Parathyroid adenoma (tissue), 2 donors: ENCODE data around the gene DNM3.

Experiments used
- H2AFZ ChIP-seq: fragments of 300-600 bp; sonication (generic); one replicate; pipeline ENCODE4 v1.7.0; 2017; ENCODE audit warnings: antibody characterized with exemption, mild to moderate bottlenecking
- H3K27ac ChIP-seq: fragments of 300-600 bp; sonication (generic); one replicate; pipeline ENCODE4 v1.7.0; 2017
- H3K27me3 ChIP-seq: fragments of 300-600 bp; sonication (generic); one replicate; pipeline ENCODE4 v1.7.0; 2017; ENCODE audit warnings: low read length; ENCODE audit not compliant: control insufficient read depth, insufficient read depth
- H3K36me3 ChIP-seq: fragments of 300-600 bp; sonication (generic); one replicate; pipeline ENCODE4 v1.7.0; 2017; ENCODE audit warnings: low read length; ENCODE audit not compliant: control insufficient read depth, insufficient read depth
- H3K4me1 ChIP-seq: fragments of 300-600 bp; sonication (generic); one replicate; pipeline ENCODE4 v1.7.0; 2017; ENCODE audit warnings: control low read depth
- H3K4me2 ChIP-seq: fragments of 300-600 bp; sonication (generic); one replicate; pipeline ENCODE4 v1.7.0; 2017; ENCODE audit warnings: low read length
- H3K4me3 ChIP-seq: fragments of 300-600 bp; sonication (generic); one replicate; pipeline ENCODE4 v1.7.0; 2017; ENCODE audit warnings: low read depth, low read length
- H3K79me2 ChIP-seq: fragments of 300-600 bp; sonication (generic); one replicate; pipeline ENCODE4 v1.7.0; 2017; ENCODE audit warnings: control low read depth
- H3K9ac ChIP-seq: fragments of 300-600 bp; sonication (generic); one replicate; pipeline ENCODE4 v1.7.0; 2017; ENCODE audit warnings: mild to moderate bottlenecking
- H3K9me3 ChIP-seq: fragments of 300-600 bp; sonication (generic); one replicate; pipeline ENCODE4 v1.7.0; 2017; ENCODE audit warnings: low read length; ENCODE audit not compliant: control insufficient read depth
- TF ChIP-seq, protein P1 (sequence below): fragments of 300-600 bp; sonication (generic); IDR thresholded peaks from one replicate; pipeline ENCODE4 v1.7.0; 2017; ENCODE audit warnings: antibody characterized with exemption, mild to moderate bottlenecking
- donor health status: primary hyperparathyroidism.

Gene DNM3

GRCh38 chr1:172278478-172278877 is 437.2 kb downstream of the DNM3 start:
- Histone ChIP-seq H2AFZ (no peak overlapping the region), H3K9me3 (no peaks in the 10 kb centered on the region), H3K4me3 (no peak overlapping the region), H3K79me2 (no peaks in the 10 kb centered on the region), H3K9ac (no peak overlapping the region), H3K27me3 (no peaks in the 10 kb centered on the region), H3K36me3 (no peaks in the 10 kb centered on the region), H3K4me2 (no peak overlapping the region), H3K27ac (no peak overlapping the region), H3K4me1 (no peaks in the 10 kb centered on the region)
- TF ChIP-seq, protein P1, sequence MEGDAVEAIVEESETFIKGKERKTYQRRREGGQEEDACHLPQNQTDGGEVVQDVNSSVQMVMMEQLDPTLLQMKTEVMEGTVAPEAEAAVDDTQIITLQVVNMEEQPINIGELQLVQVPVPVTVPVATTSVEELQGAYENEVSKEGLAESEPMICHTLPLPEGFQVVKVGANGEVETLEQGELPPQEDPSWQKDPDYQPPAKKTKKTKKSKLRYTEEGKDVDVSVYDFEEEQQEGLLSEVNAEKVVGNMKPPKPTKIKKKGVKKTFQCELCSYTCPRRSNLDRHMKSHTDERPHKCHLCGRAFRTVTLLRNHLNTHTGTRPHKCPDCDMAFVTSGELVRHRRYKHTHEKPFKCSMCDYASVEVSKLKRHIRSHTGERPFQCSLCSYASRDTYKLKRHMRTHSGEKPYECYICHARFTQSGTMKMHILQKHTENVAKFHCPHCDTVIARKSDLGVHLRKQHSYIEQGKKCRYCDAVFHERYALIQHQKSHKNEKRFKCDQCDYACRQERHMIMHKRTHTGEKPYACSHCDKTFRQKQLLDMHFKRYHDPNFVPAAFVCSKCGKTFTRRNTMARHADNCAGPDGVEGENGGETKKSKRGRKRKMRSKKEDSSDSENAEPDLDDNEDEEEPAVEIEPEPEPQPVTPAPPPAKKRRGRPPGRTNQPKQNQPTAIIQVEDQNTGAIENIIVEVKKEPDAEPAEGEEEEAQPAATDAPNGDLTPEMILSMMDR: no peak

DNA sequence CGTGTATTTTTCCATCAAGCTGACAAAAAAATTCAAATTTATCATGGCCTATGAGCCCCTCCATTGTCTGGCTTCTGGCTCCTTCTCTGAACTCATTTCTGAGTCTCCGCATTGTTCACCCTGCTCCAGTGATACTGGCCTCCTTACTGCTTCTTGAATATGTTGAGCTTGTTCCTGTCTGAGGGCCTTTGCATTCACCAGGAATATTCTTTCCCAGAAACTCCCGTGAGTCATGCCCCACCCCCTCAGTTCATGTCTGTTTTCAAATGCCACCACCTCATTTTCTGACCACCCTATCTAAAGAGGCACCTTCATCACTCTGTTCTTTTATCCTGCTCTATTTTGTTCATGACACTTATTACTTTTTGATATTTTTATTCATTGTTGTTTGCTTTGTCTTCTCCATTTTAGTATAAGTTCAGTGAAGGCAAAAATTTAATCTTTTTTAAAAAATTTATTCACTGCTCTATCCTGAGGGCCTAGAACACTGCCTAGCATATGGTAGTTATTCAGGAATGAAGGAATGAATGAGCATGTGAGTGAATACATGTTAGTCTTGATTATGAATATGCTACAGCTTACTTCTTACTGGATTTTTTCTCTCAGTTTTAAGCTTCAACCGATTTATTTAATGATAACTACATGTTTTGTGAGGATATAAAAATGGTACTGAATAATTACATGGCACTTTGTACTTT is 438.8 kb downstream of the DNM3 start:
- H3K9ac ChIP-seq: no peak overlapping the region
- H3K4me1 ChIP-seq: no peaks in the 10 kb centered on the region
- H3K36me3 ChIP-seq: no peaks in the 10 kb centered on the region
- H3K27ac ChIP-seq: no peak overlapping the region
- no peaks in the 10 kb centered on the region for H3K9me3 ChIP-seq
- no peak overlapping the region for H2AFZ ChIP-seq
- H3K4me2 ChIP-seq: no peak overlapping the region
- H3K79me2 ChIP-seq: no peaks in the 10 kb centered on the region
- H3K4me3 ChIP-seq: no peak overlapping the region
- TF ChIP-seq, protein P1: no peak
- H3K27me3 ChIP-seq: no peaks in the 10 kb centered on the region

GRCh38 chr1:172283766-172284165 is 442.5 kb downstream of the DNM3 start:
- H3K4me1 ChIP-seq: no peaks in the 10 kb centered on the region
- no peak overlapping the region for H3K27ac ChIP-seq
- H3K79me2 ChIP-seq: no peaks in the 10 kb centered on the region
- H3K36me3 ChIP-seq: no peaks in the 10 kb centered on the region
- H3K27me3 ChIP-seq: no peaks in the 10 kb centered on the region
- H3K9ac ChIP-seq: no peak overlapping the region
- no peak overlapping the region for H2AFZ ChIP-seq
- TF ChIP-seq, protein P1: no peak
- no peak overlapping the region for H3K4me2 ChIP-seq
- H3K4me3 ChIP-seq: no peak overlapping the region
- no peaks in the 10 kb centered on the region for H3K9me3 ChIP-seq

DNA sequence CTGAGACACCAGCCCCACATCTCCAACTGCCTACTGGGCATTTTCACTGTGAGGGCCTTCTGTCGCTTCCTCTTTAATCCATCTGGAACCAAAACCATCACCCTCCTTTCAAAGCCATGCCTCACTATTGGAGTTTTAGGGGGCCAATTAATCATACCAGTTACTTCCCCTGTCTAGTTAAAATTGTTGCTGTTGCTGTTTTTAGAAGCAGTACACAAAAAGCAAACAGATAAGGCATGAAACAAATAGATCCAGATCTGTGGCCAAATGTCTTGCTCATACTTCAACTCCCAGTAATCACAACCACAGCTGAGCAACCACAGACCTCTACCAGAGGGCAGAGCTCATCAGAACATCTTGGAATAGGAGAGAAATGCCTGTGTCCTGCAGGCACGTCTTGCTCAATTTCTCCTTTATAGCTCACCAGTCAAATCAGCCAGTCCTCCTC is 445.4 kb downstream of the DNM3 start:
- Histone ChIP-seq H3K4me2 (no peak overlapping the region), H3K9me3 (no peaks in the 10 kb centered on the region), H3K27ac (no peak overlapping the region), H2AFZ (no peak overlapping the region), H3K9ac (no peak overlapping the region), H3K27me3 (no peaks in the 10 kb centered on the region), H3K36me3 (no peaks in the 10 kb centered on the region), H3K4me1 (no peaks in the 10 kb centered on the region), H3K4me3 (no peak overlapping the region), H3K79me2 (no peaks in the 10 kb centered on the region)
- TF ChIP-seq, protein P1: no peak

DNA sequence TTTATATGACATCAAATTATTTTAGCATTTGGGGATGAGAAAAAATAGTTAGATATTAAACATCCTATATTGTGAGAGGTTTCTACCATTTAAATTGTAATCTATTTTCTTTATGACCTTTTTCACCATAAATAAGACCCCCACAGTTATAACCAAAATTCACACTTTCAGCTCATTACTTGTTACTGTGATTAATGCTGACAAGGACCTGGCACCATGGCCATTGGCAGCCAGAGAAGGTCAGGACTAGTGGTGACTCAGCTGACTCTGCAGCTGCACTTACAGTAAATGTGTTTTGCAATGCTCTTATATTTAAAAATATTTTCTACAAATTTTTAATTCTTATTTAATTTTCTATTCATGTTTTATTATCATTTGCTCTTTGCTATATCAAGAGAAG is 445.9 kb downstream of the DNM3 start:
- Histone ChIP-seq H2AFZ (no peak overlapping the region), H3K79me2 (no peaks in the 10 kb centered on the region), H3K27me3 (no peaks in the 10 kb centered on the region), H3K9ac (no peak overlapping the region), H3K4me2 (no peak overlapping the region), H3K36me3 (no peaks in the 10 kb centered on the region), H3K9me3 (no peaks in the 10 kb centered on the region), H3K27ac (no peak overlapping the region), H3K4me1 (no peaks in the 10 kb centered on the region), H3K4me3 (no peak overlapping the region)
- TF ChIP-seq, protein P1: no peak
